ENCODE results near the gene LARP6.
A peak's percentile ranks its signal among the peaks of the same experiment; 100 is the strongest.

The LARP6 gene

GRCh38 chr15:70867911-70868467 is 14.0 kb upstream of the LARP6 start:
- no peak for TF ChIP-seq ARNTL (CRISPR knock-in tag; IDR thresholded peaks at IDR 0.05; ENCODE audit: borderline replicate concordance, low read depth)
- no peak for TF ChIP-seq ESRRG (CRISPR knock-in tag; IDR thresholded peaks at IDR 0.05)
- no peak for TF ChIP-seq POU6F1 (CRISPR knock-in tag; IDR thresholded peaks at IDR 0.05; ENCODE audit: borderline replicate concordance, low read depth)
- no peak for TF ChIP-seq ZFP30 (CRISPR knock-in tag; IDR thresholded peaks at IDR 0.05)
- TF ChIP-seq PATZ1 (CRISPR knock-in tag; IDR thresholded peaks at IDR 0.05; ENCODE audit: borderline replicate concordance): peak; percentile 55; the same call in 1 of the 2 replicates
- TF ChIP-seq TOX (CRISPR knock-in tag; IDR thresholded peaks at IDR 0.05; ENCODE audit: borderline replicate concordance): no peak
- no peak for TF ChIP-seq CREB5 (CRISPR knock-in tag; IDR thresholded peaks at IDR 0.05; ENCODE audit: low read depth)
- no peak for TF ChIP-seq RARB (CRISPR knock-in tag; IDR thresholded peaks at IDR 0.05)
- no peak for TF ChIP-seq OSR1 (CRISPR knock-in tag; IDR thresholded peaks at IDR 0.05)
- TF ChIP-seq PPARA (CRISPR knock-in tag; IDR thresholded peaks at IDR 0.05; ENCODE audit: borderline replicate concordance): no peak
- no peak for TF ChIP-seq TSHZ2 (CRISPR knock-in tag; IDR thresholded peaks at IDR 0.05)
- TF ChIP-seq BACH2 (CRISPR knock-in tag; IDR thresholded peaks at IDR 0.05; ENCODE audit: borderline replicate concordance): no peak
- no peak for TF ChIP-seq ZNF565 (CRISPR knock-in tag; conservative IDR thresholded peaks at IDR 0.05; ENCODE audit: low read depth)
- TF ChIP-seq CSRNP3 (CRISPR knock-in tag; IDR thresholded peaks at IDR 0.05): no peak
- TF ChIP-seq ISL1 (CRISPR knock-in tag; IDR thresholded peaks at IDR 0.05): peak; percentile 93
- no peak for TF ChIP-seq ZNF8 (CRISPR knock-in tag; IDR thresholded peaks at IDR 0.05)
- TF ChIP-seq GLIS3 (CRISPR knock-in tag; IDR thresholded peaks at IDR 0.05): no peak
- TF ChIP-seq TCF4 (CRISPR knock-in tag; IDR thresholded peaks at IDR 0.05; ENCODE audit: borderline replicate concordance): peak; percentile 38; the same call in 1 of the 2 replicates
- TF ChIP-seq CSDC2 (CRISPR knock-in tag; IDR thresholded peaks at IDR 0.05): no peak
- ATAC-seq: peak; percentile 26

GRCh38 chr15:70866982-70867641 is 13.2 kb upstream of the LARP6 start:
- ATAC-seq: no peak
- TF ChIP-seq ISL1 (CRISPR knock-in tag; IDR thresholded peaks at IDR 0.05) (0 out of 2 replicates have a peak, but pooled peaks have one; percentile 7), SNAI2 (CRISPR knock-in tag; IDR thresholded peaks at IDR 0.05) (no peak), POU6F1 (CRISPR knock-in tag; IDR thresholded peaks at IDR 0.05; ENCODE audit: borderline replicate concordance, low read depth) (no peak)
